ENCODE data around the gene DNAJC17. TPM values are rescaled to one million over a fixed set of nuclear protein-coding genes. Genes with fewer than 3 reads are reported as not detected.
A peak's percentile ranks its signal among the peaks of the same experiment; 100 is the strongest.

DNAJC17 gene
- total RNA-seq: 17.3 TPM

DNA sequence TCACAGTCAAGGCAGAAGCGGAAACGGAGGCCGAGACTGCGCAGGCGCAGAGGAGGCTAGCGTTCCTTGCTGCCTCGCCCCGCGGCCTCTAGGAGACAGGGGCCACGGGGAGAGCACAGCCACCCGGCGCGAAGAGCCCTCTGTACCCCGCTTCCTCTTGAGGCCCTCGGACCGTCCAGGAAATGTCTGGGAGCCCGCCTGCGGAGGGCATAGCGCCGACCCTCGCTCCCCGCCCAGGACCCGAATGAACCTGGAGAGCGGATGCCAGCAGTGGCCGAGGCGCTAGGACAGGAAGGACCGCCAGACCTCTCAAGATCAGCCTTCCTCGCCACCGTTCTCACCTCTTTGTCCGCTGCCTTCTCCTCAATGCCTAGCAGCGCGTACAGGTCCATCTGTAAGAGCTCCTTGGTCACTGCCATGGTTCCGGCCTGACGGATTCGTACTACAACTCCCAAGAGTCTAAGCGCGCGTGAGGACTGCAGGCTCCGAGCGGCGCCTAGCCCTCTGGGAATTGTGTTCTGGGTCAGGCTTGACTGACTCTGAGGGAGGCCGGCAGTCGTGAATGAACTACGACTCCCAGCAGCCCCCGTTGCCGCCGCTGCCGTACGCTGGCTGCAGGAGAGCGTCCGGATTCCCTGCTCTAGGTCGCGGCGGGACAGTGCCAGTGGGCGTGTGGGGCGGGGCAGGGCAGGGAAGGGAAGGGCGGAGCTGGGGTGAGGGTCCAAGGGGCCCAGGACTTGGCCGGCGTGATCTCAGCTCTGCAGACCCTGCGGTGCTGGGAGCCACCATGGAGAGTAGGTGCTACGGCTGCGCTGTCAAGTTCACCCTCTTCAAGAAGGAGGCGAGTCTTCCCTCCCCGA lies at the start of gene DNAJC17, which contains the start of gene ZFYVE19:
TSS of gene DNAJC17 (minus strand) at position 446 of the 860 bp plus-strand sequence. CDS start at position 419, 27 bp downstream.
TSS of gene ZFYVE19 (plus strand) at position 62 of the 860 bp plus-strand sequence. CDS start at position 563, 501 bp downstream.
- DNase-seq: peak; percentile 99

DNA sequence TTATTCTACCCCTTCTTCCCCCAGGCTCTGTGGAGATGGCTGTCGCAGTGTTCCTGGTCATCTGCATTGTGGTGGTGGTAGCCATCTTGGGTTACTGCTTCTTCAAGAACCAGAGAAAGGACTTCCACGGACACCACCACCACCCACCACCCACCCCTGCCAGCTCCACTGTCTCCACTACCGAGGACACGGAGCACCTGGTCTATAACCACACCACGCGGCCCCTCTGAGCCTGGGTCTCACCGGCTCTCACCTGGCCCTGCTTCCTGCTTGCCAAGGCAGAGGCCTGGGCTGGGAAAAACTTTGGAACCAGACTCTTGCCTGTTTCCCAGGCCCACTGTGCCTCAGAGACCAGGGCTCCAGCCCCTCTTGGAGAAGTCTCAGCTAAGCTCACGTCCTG lies 49.5 kb upstream of the DNAJC17 start:
- no peak for DNase-seq

DNA sequence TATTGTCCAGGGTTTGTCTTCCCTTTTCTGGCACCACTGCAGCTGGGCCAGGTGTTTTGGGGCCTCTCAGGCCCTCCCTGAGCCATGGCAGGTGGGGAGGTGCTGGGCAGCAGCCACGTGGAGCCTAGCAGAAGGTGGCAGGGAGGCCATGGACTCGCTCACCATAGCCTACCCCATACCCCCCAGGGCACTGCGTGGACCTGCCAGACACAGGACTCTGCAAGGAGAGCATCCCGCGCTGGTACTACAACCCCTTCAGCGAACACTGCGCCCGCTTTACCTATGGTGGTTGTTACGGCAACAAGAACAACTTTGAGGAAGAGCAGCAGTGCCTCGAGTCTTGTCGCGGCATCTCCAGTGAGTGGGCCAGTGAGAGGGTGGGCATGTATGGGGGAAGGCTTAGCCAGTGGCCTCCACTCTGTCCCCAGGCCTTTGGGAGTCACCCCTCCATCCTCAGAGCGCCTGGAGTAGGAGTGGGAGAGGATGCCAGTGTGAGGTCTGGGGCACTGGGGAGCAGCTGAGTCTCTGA lies 48.5 kb upstream of the DNAJC17 start:
- DNase-seq: no peak

GRCh38 chr15:40854161-40854560 lies 46.9 kb upstream of the DNAJC17 start:
- no peak for DNase-seq

- DNase-seq: no peak
Observed at GRCh38 chr15:40853241-40853890, 46.1 kb upstream of the DNAJC17 start.

GRCh38 chr15:40852529-40852928 lies 45.3 kb upstream of the DNAJC17 start:
- no peak for DNase-seq

GRCh38 chr15:40850576-40851112 lies 43.4 kb upstream of the DNAJC17 start:
- no peak for DNase-seq

DNA sequence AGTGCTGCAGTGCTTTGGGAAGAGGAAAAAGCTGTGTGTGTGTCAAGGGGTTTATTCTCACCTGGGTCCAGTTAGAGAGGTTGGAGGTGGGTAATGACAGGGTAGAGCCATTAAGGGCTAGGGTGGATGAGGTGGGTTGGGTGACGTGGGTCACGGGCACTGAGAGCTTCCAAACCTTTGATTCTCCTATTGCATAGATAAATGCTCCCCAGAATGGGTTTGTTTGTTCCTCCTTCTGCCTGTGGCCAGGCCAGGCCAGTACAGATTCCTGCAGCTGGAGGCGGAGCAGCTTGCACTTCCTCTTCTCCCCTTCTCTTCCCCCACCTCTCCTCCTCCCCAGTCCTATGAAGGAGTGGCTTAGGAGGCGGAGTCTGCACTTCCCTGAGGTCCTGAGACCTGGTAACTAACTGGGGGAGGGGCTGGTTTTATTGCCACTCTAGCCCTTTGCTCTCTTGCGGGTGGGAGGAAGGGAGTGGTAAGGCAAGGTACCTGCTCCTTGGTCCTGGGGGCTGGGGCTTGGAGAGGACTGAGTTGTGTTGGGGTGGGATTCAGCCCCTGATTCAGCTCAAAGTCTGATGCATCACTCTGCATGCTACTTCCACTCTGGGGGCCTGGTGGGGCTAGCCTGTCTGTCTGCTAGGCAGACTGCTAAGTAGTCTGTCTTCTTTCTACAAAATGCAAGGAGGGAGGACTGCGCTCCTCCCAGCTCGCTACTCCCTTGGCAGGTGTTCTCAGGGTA lies 40.1 kb upstream of the DNAJC17 start:
- DNase-seq: no peak

DNA sequence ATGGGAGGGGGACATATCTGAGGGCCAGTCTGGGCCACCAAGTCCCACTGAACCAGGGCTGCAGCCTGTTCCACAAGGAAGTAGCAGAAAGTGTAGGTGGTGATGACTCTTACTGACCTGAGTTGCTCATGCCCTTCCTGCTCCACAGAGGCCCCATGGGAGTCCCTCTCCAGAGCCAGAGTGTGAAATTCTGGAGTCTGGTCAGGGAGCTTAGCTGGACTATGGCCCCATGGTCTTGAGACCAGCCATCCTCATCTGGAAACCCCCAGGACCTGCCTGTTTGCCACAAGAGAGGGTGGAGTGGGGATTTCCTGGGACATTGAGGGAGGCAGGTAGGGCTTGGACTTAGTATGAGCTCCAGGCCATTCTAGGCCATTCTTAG lies 39.6 kb upstream of the DNAJC17 start:
- no peak for DNase-seq

DNA sequence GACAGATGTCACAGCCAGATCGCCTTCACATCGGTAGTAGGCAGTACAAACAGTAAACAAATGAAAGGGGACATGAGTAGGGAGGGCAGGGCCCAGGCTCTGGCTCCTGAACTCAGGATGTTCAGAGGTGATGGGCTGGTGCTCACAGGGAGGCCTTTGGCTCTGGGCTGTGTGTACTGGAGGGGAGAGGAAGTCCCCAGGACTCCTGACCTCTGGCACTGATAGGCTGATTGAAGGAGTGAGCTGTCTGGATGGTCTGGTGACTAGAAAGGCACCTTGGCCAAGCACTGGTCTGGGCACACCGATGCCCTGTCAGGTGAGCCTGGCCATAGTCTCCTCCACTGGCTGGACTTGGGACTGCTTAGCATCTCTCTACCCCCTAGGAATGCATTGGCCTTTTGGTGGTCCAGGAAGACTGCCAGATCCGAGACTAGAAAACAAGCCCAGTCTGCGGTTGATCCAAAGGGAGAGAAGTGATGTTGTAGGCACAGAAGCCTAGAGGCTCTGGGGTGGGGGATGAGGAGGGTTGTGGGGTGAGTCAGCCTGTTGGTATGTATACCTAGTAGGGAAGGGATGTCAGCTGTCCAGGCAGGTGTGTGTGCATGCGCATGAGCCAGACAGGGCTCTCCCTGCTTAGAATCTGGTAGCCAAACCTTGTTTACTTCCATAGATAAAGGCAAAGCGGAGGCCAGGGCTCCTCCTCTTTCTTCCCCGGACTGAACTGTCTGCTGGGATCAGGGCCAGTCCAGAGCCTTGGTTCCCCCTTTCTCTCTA lies 38.4 kb upstream of the DNAJC17 start:
- no peak for DNase-seq

- DNase-seq: no peak
Observed at GRCh38 chr15:40845036-40845435, 37.8 kb upstream of the DNAJC17 start.

DNA sequence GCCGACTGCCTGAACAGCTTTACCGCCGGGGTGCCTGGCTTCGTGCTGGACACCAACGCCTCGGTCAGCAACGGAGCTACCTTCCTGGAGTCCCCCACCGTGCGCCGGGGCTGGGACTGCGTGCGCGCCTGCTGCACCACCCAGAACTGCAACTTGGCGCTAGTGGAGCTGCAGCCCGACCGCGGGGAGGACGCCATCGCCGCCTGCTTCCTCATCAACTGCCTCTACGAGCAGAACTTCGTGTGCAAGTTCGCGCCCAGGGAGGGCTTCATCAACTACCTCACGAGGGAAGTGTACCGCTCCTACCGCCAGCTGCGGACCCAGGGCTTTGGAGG lies 37.4 kb upstream of the DNAJC17 start:
- no peak for DNase-seq

GRCh38 chr15:40843885-40844695 lies 36.8 kb upstream of the DNAJC17 start, which contains the start of gene SPINT1:
TSS of gene SPINT1 (plus strand) at chr15:40844048. CDS start at chr15:40844555, 507 bp downstream.
- no peak for DNase-seq

- no peak for DNase-seq
Observed at GRCh38 chr15:40843261-40843884, 36.1 kb upstream of the DNAJC17 start.

DNA sequence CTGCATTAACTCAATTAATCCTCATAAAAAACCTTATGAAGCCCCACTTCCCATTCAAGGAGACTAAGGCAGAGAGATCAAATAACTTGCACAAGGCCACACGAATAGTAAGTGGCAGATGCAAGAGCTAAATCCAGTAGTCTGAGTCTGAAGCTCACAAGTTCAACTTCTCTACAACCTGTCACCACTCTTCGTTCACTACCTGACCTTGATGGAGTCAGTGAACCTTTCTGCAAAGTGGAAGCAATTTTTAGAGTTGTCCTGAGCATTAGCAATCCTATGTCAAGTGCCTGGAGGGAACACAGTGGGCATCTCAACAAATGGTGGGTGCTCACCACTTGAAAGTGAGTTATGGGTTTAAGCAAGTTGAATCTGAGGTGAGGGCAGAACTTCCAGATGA lies 34.5 kb upstream of the DNAJC17 start:
- DNase-seq: no peak

- DNase-seq: no peak
Observed at GRCh38 chr15:40838756-40839155, 31.5 kb upstream of the DNAJC17 start.

DNA sequence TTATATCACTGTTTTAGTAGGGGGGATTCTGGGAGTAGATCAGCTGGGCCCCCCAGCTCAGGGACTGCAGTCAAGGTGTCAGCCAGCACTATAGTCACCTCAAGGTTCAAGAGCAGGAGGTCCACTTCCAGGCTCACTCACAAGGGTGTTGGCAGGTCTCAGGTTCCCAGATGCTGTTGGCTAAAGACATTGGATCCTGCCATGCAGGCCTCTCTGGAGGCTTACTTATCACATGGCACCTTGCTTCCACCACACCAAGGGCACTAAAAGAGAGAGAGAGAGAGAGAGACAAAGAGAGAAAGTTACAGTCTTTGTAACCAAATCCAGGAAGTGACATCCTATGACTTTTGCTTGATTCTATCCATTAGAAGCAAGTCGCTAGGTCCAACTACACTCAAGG lies 28.7 kb upstream of the DNAJC17 start:
- no peak for DNase-seq

DNA sequence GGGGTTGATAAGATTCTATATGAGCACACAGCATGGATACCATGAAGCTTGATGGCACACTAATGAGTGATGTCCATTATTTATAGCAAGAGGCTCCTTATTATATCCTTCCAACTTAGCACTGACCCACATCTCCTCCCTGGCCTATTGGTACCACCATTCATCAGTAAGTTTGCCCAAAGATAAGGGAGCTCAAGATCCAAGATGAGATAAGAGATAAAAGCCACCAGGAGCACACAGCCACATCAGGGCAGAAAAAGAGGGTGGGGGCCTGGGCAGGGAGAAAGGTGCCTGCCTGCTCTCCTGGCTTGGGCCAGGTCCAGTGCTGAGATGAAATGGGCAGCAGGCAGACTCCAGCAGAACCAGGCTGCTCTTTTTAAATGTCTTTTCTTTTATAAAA lies 25.6 kb upstream of the DNAJC17 start:
- DNase-seq: no peak

- no peak for DNase-seq
Observed at GRCh38 chr15:40831861-40832260, 24.6 kb upstream of the DNAJC17 start.

DNA sequence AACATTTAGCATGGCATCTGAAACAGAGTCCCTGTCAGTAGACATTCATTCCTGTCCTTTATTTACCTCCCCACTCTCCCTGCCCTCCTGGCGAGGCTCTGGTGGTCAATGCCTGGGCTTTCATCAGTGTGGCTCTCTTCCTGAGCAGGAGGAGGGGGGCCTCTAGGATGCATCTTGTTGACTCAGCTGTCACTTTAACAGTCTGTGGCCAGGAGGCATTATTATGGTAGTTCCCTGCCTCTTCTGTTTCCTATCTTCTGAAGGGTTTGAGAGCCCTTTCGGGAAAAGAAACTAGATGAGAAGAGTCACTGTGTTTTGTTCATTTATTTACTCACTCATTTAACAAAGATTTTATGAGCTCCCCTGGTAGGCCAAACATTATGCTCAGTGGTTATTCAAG lies 23.6 kb upstream of the DNAJC17 start:
- no peak for DNase-seq

Data from tongue (tissue), 2 donors.